Adipocyte (in vitro differentiated cells): Measurements from ENCODE around the gene KRT78.

Experiments
- DNase-seq: peaks from one replicate; pipeline ENCODE4 v3.0.0-alpha.2; 2015; ENCODE audit warnings: low read depth
- H3K27me3 ChIP-seq: replicated peaks from 2 replicates; pipeline ENCODE4 v1.7.0; 2013; ENCODE audit warnings: mild to moderate bottlenecking, low read length, moderate library complexity; ENCODE audit not compliant: control insufficient read depth, insufficient read depth
- H3K36me3 ChIP-seq: 2 replicates; pipeline ENCODE4 v1.7.0; 2013; ENCODE audit warnings: low read length, mild to moderate bottlenecking, moderate library complexity; ENCODE audit not compliant: control insufficient read depth, insufficient read depth, severe bottlenecking
- H3K4me1 ChIP-seq: 2 replicates; pipeline ENCODE4 v1.7.0; 2013; ENCODE audit warnings: mild to moderate bottlenecking, low read length, moderate library complexity; ENCODE audit not compliant: control insufficient read depth, insufficient read depth
- H3K4me3 ChIP-seq: 2 replicates; pipeline ENCODE4 v1.7.0; 2013; ENCODE audit warnings: mild to moderate bottlenecking, low read length, moderate library complexity
- H3K9ac ChIP-seq: 2 replicates; pipeline ENCODE4 v1.7.0; 2013; ENCODE audit warnings: mild to moderate bottlenecking, low read length, moderate library complexity
- H3K9me3 ChIP-seq: 2 replicates; pipeline ENCODE4 v1.7.0; 2013; ENCODE audit warnings: mild to moderate bottlenecking, low read length, moderate library complexity; ENCODE audit not compliant: control insufficient read depth

KRT78 gene

GRCh38 chr12:52788192-52788875 lies 60.5 kb downstream of the KRT78 start:
- H3K27me3 ChIP-seq, result peaks cover 71% of the 10 kb centered on the region

More at GRCh38 chr12:52788192-52788875, 60.5 kb downstream of the KRT78 start:
- H3K4me1 ChIP-seq, result no peaks in the 10 kb centered on the region
- no peak overlapping the region for H3K9ac ChIP-seq
- H3K36me3 ChIP-seq, result no peaks in the 10 kb centered on the region
- H3K4me3 ChIP-seq, result no peak overlapping the region
- H3K9me3 ChIP-seq, result peaks cover 5% of the 10 kb centered on the region
- no peak for DNase-seq
